ENCODE measurements around the gene GALNT10. TPM values are rescaled to one million over a fixed set of nuclear protein-coding genes. Genes with fewer than 3 reads are reported as not detected.

The GALNT10 gene
- total and polyA plus RNA-seq, 2 donors from 2014 or later: 13.0 to 44.3 TPM

GRCh38 chr5:154373729-154374179 lies 183.2 kb downstream of the GALNT10 start:
- FAIRE-seq (no peak), DNase-seq (no peak)
- TF ChIP-seq CTCF (IDR thresholded peaks at IDR 0.05; ENCODE audit: borderline replicate concordance, extremely low read depth, insufficient read depth): no peak
- no peak overlapping the region for H3K27ac ChIP-seq (ENCODE audit: low read depth in 2 of 2, low read length in 2 of 2)
- H3K4me1 ChIP-seq (ENCODE audit: control insufficient read depth in 2 of 3, insufficient read depth in 2 of 3, low read depth in 1 of 3, low read length in 3 of 3): no peaks in the 10 kb centered on the region
- intact Hi-C loops (cut with DNase I): no loop called here
- H3K4me3 ChIP-seq (ENCODE audit: low read length in 3 of 3): no peak overlapping the region
- peaks cover 0 to 3% (median 0%) of the 10 kb centered on the region in 3 donors for H3K36me3 ChIP-seq (ENCODE audit: control insufficient read depth in 2 of 3, insufficient read depth in 3 of 3, low read length in 3 of 3)
- H3K9me3 ChIP-seq (ENCODE audit: control insufficient read depth in 2 of 3, insufficient read depth in 1 of 3, low read length in 3 of 3): no peaks in the 10 kb centered on the region
- no peaks in the 10 kb centered on the region for H3K27me3 ChIP-seq (ENCODE audit: control insufficient read depth, insufficient read depth, low read length)
- no peak overlapping the region for H3K9ac ChIP-seq (ENCODE audit: low read length in 3 of 3)

GRCh38 chr5:154374264-154374663 lies 183.7 kb downstream of the GALNT10 start:
- Histone ChIP-seq H3K4me1 (ENCODE audit: control insufficient read depth in 2 of 3, insufficient read depth in 2 of 3, low read depth in 1 of 3, low read length in 3 of 3) (no peaks in the 10 kb centered on the region), H3K4me3 (ENCODE audit: low read length in 3 of 3) (no peak overlapping the region), H3K36me3 (ENCODE audit: control insufficient read depth in 2 of 3, insufficient read depth in 3 of 3, low read length in 3 of 3) (peaks cover 0 to 3% (median 0%) of the 10 kb centered on the region in 3 donors), H3K9me3 (ENCODE audit: control insufficient read depth in 2 of 3, insufficient read depth in 1 of 3, low read length in 3 of 3) (no peaks in the 10 kb centered on the region), H3K27me3 (ENCODE audit: control insufficient read depth, insufficient read depth, low read length) (no peaks in the 10 kb centered on the region), H3K9ac (ENCODE audit: low read length in 3 of 3) (no peak overlapping the region), H3K27ac (ENCODE audit: low read depth in 2 of 2, low read length in 2 of 2) (no peak overlapping the region)
- intact Hi-C loops (cut with DNase I): no loop called here
- FAIRE-seq (no peak), DNase-seq (no peak)
- no peak for TF ChIP-seq CTCF (IDR thresholded peaks at IDR 0.05; ENCODE audit: borderline replicate concordance, extremely low read depth, insufficient read depth)

- H3K4me3 ChIP-seq (ENCODE audit: low read length in 3 of 3): no peak overlapping the region
- DNase-seq: no peak
- H3K9me3 ChIP-seq (ENCODE audit: control insufficient read depth in 2 of 3, insufficient read depth in 1 of 3, low read length in 3 of 3): no peaks in the 10 kb centered on the region
- TF ChIP-seq CTCF (IDR thresholded peaks at IDR 0.05; ENCODE audit: borderline replicate concordance, extremely low read depth, insufficient read depth): no peak
- intact Hi-C loops (cut with DNase I): no loop called here
- H3K27ac ChIP-seq (ENCODE audit: low read depth in 2 of 2, low read length in 2 of 2): no peak overlapping the region
- H3K4me1 ChIP-seq (ENCODE audit: control insufficient read depth in 2 of 3, insufficient read depth in 2 of 3, low read depth in 1 of 3, low read length in 3 of 3): no peaks in the 10 kb centered on the region
- H3K27me3 ChIP-seq (ENCODE audit: control insufficient read depth, insufficient read depth, low read length): no peaks in the 10 kb centered on the region
- H3K36me3 ChIP-seq (ENCODE audit: control insufficient read depth in 2 of 3, insufficient read depth in 3 of 3, low read length in 3 of 3): peaks cover 0 to 3% (median 0%) of the 10 kb centered on the region in 3 donors
- H3K9ac ChIP-seq (ENCODE audit: low read length in 3 of 3): no peak overlapping the region
- no peak for FAIRE-seq
Observed at GRCh38 chr5:154375329-154376008, 184.9 kb downstream of the GALNT10 start.
